Spleen (tissue), 7 donors: Measurements from ENCODE around the gene TSPYL1.

Experiments used
- POLR2A ChIP-seq, 3 donors: fragments of 450-650 bp; IDR thresholded peaks; one replicate each; pipeline ENCODE4 v1.5.1; 2017; ENCODE audit warnings: antibody characterized with exemption in 3 of 3, mild to moderate bottlenecking in 1 of 3
- TF ChIP-seq, protein P1 (sequence below), 11 experiments: fragments of 200-600 bp in 7 of 11; fragments of 450-650 bp in 4 of 11; sonication (generic) in 4 of 11; IDR thresholded peaks in 8 of 11; conservative IDR thresholded peaks in 3 of 11; 1 replicate in 7 of 11; 2 replicates in 4 of 11; pipeline versions ENCODE4 v1.4.0 to v1.8.0; 2016 to 2021; ENCODE audit warnings: antibody characterized with exemption in 11 of 11, inconsistent platforms in 4 of 11, mild to moderate bottlenecking in 1 of 11
- donor health status: DM: no; HTN: no; CAD: no; lungs with moderate emphysema.
- donor health status: DM: no; HTN: no; CAD: no.
- donor health status: DM: no; HTN: no; CAD: no.

- TF ChIP-seq, protein P1, sequence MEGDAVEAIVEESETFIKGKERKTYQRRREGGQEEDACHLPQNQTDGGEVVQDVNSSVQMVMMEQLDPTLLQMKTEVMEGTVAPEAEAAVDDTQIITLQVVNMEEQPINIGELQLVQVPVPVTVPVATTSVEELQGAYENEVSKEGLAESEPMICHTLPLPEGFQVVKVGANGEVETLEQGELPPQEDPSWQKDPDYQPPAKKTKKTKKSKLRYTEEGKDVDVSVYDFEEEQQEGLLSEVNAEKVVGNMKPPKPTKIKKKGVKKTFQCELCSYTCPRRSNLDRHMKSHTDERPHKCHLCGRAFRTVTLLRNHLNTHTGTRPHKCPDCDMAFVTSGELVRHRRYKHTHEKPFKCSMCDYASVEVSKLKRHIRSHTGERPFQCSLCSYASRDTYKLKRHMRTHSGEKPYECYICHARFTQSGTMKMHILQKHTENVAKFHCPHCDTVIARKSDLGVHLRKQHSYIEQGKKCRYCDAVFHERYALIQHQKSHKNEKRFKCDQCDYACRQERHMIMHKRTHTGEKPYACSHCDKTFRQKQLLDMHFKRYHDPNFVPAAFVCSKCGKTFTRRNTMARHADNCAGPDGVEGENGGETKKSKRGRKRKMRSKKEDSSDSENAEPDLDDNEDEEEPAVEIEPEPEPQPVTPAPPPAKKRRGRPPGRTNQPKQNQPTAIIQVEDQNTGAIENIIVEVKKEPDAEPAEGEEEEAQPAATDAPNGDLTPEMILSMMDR (IDR thresholded peaks at IDR 0.05 in 8 of 11, conservative IDR thresholded peaks at IDR 0.05 in 3 of 11), result no peak
- no peak for TF ChIP-seq POLR2A (IDR thresholded peaks at IDR 0.05)
These were observed 47.3 kb upstream of the TSPYL1 start for GRCh38 chr6:116326996-116327395.
